IPS-NIHi7 (cell line): ENCODE data around the gene ANTXRL.
"Not testable (repeated sequence)": the region's sequence is repeated elsewhere in the genome, so short reads cannot be mapped to it uniquely, and the experiment has no call there.

Experiments
- DNase-seq: peaks from one replicate; pipeline ENCODE4 v3.0.0; 2012; ENCODE audit warnings: mixed read lengths; ENCODE audit errors: extremely low spot score

ANTXRL gene

GRCh38 chr10:46286991-46287693, at the start of gene ANTXRL:
ANTXRL (plus strand) TSS chr10:46286997; CDS start chr10:46287263, 266 bp downstream.
- DNase-seq, result no peak

DNA sequence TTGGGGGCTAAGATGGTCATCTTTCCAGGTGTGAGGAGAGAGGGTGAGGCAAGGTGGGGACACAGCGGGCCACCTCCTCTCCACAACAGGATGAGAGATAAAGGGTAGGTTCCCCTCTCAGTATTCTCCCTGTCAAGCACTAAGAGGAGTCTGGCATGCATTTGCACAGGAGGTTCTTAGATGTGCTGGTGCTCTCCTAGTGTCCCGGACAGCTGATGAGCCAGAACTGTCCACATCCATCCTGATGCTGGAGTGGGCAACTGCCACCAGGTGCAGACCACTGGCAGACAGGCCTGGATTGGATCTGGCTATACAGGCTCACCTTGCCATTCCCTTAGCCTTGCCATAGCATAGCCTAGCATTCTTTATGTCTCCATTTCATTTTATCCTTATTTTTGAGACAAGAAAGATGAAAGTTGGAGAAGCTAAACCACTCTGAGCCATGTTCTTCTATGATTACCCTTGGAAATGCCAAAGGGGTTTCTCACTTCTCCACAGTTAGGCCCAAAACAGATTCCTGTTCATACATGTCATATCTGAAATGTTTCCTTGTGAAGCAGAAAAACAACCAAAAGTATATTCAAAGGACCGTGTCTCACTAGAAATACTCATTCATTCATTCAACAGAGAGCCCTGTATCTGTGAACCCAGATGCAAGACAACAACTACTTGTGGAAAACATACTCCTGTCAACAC, 48.8 kb upstream of the ANTXRL start:
- no peak for DNase-seq

GRCh38 chr10:46239247-46239646, 47.5 kb upstream of the ANTXRL start:
- no peak for DNase-seq

- DNase-seq, result no peak
These were observed 46.7 kb upstream of the ANTXRL start for GRCh38 chr10:46239993-46240683.

DNA sequence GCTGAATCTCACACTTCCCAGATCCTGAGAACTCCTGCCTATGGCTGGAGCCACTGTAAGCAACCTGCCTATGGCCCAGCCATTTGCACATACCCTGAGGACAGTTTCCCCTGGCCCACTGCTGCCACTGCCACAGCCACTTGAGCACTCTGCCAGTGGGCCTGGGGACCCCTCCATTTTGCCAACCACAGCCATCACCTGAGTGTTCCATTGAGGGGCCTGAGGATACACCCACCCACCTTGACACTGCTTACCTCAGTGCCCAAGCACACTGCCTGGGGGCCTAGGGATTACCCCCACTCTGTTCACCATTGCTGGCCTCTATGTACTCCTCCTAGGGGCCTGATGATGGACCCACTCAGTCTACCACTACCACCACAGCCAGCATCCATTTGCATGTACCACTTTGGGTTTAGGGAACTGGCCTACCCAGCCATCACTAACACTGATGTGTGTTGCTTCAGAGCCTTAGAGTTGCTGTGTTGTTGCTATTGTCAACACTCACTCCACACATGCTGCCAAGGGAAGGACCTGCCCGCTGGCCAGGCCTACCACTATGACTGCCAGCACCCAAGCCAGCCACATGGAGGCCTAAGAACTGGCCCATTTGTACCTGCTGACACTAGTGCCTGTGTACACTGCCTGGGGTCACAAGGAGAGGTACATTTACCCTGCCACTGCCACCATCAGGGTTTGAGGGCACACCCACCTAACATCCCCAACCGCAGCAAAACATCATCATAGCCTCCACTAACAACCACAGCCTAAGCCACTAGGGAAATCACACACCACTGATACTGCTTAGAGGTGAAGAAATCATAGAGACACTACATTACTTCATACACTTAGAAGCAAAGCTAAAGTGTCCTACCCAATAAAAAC, 45.9 kb upstream of the ANTXRL start:
- DNase-seq, result no peak

GRCh38 chr10:46245381-46245900, 41.4 kb upstream of the ANTXRL start:
- DNase-seq, result no peak

GRCh38 chr10:46246400-46247180, 40.2 kb upstream of the ANTXRL start:
- DNase-seq, result not testable (repeated sequence)

DNA sequence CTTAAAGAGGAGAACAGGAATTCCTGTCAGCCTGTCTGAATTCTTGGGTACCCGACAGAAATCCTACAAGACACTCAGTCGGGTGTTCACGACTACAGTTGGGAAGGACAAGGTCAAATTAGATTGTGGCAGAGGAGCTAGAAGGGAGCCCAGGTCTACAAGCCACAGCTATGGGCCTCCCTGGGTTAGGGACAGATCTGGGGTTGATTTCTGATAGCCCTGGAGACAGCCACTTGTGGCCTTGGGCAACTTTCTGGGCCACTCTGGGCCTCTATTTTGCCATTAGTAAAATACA, 39.7 kb upstream of the ANTXRL start:
- no peak for DNase-seq

- no peak for DNase-seq
These were observed 38.8 kb upstream of the ANTXRL start for GRCh38 chr10:46247808-46248569.

DNA sequence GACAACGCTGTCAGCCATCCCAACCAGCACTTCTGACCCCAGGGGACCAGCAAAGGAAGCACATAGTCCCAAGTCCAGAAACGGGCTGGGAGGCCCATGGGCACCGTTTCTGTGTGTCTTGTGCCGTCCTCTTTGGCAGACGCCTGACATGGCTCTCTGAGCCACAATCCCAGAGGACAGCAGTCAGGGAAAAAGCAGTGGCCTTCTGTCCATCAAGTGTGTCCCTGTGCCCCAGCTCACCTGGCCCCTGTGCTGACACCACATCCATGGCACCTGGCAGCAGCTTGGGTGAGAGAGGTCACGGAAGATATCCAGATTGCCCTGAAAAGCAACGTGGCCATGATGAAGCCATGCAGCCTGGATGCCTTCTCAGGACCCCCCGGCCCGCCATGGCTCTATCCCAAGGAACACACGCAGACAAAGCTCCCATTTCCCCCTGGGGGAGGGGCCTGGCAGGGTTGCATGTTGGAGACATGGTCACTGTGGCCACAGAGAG, 38.1 kb upstream of the ANTXRL start:
- DNase-seq, result no peak

GRCh38 chr10:46249617-46250344, 37.0 kb upstream of the ANTXRL start:
- DNase-seq, result not testable (repeated sequence)

DNA sequence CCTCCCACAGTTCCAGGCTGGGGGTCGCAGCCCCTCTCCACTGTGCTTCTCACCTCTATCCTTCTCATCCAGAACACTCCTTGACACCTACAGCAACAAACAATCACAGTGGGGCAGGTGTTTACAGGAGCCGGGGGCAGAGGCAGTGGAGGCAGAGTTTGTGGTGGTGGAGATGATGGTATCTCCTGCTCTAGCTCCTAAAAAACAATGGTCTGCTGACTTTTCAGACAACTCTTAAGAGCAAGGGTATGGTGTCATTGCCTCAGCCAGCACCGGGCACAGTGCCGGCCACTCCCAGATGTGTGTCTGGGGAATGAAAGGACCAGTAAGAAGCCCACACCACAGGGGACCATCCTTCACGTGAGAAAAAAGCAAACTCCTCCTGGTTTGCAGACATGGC, 36.3 kb upstream of the ANTXRL start:
- no peak for DNase-seq

- DNase-seq, result no peak
These were observed 35.6 kb upstream of the ANTXRL start for GRCh38 chr10:46250898-46251856.

GRCh38 chr10:46251857-46252847, 34.6 kb upstream of the ANTXRL start:
- DNase-seq, result no peak

DNA sequence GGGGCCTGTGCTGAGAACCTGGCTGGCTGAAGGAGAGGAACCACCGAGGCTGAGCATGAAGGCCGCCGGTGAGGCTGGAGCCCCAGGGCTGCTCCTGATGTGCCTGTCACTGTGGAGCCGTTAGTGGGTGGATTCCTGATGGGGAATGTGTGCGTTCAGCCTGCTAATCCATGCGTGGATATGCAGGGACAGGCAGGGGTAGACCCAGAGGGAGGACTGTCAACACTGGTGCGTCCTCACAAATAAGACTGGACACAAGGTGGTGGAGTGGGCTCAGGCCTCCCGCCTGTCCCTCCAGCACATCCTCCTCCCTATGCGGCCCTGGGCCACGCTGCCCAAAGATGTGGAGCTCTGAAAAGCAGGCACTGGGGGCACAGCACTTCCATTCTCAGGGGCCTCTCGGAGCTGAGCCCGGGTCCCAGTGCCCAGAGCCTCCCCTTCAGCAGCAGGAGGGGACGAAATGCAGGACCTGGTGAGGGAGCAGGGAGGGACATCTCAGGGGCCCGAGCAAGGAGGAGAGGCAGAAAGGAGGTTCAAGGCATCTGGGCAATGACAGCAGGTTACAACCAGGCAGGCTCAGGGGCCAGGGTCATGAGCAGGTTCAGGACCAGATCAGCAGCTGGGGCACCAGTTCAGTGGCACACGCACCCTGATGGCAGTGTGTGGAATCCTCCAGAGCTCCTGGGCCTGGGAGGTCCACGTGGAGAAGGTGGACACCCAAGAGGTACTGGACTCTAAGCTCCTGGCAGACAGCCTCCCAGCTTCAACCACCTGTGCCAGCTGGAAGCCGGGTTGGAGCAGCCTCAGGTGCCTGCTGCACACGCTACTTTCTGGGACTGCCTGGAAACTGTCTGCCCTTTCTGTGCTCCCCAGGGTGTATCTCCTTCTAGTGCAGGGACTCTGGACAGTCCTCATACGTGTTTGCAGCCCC, 33.5 kb upstream of the ANTXRL start:
- DNase-seq, result no peak

- DNase-seq, result no peak
These were observed 32.8 kb upstream of the ANTXRL start for GRCh38 chr10:46254007-46254383.
